ENCODE results near the gene GABRG3. TPM values are rescaled to one million over a fixed set of nuclear protein-coding genes. Genes with fewer than 3 reads are reported as not detected.

The GABRG3 gene
- total RNA-seq, 1 donor from 2014 or later, result 0.08 TPM

GRCh38 chr15:27382361-27383025 is 411.5 kb downstream of the GABRG3 start:
- DNase-seq (ENCODE audit: low read depth), result no peak
- no peak for TF ChIP-seq CTCF (IDR thresholded peaks at IDR 0.05; ENCODE audit: insufficient read depth, low read length, poor library complexity, severe bottlenecking)
- no peaks in the 10 kb centered on the region for H3K27me3 ChIP-seq (ENCODE audit: control insufficient read depth, insufficient read depth, low read length)
- H3K36me3 ChIP-seq (ENCODE audit: control insufficient read depth, insufficient read depth, low read length), result no peaks in the 10 kb centered on the region
- H3K4me3 ChIP-seq (ENCODE audit: low read depth, low read length), result no peak overlapping the region

- no peak for TF ChIP-seq CTCF (IDR thresholded peaks at IDR 0.05; ENCODE audit: insufficient read depth, low read length, poor library complexity, severe bottlenecking)
- Histone ChIP-seq H3K27me3 (ENCODE audit: control insufficient read depth, insufficient read depth, low read length) (no peaks in the 10 kb centered on the region), H3K4me3 (ENCODE audit: low read depth, low read length) (no peak overlapping the region), H3K36me3 (ENCODE audit: control insufficient read depth, insufficient read depth, low read length) (no peaks in the 10 kb centered on the region)
- DNase-seq (ENCODE audit: low read depth), result no peak
Observed at GRCh38 chr15:27383726-27384125, 412.7 kb downstream of the GABRG3 start.

GRCh38 chr15:27392163-27392562 is 421.2 kb downstream of the GABRG3 start:
- no peaks in the 10 kb centered on the region for H3K36me3 ChIP-seq (ENCODE audit: control insufficient read depth, insufficient read depth, low read length)
- H3K4me3 ChIP-seq (ENCODE audit: low read depth, low read length), result no peak overlapping the region
- H3K27me3 ChIP-seq (ENCODE audit: control insufficient read depth, insufficient read depth, low read length), result no peaks in the 10 kb centered on the region
- no peak for DNase-seq (ENCODE audit: low read depth)
- no peak for TF ChIP-seq CTCF (IDR thresholded peaks at IDR 0.05; ENCODE audit: insufficient read depth, low read length, poor library complexity, severe bottlenecking)

GRCh38 chr15:27396521-27396920 is 425.5 kb downstream of the GABRG3 start:
- no peak overlapping the region for H3K4me3 ChIP-seq (ENCODE audit: low read depth, low read length)
- no peak for TF ChIP-seq CTCF (IDR thresholded peaks at IDR 0.05; ENCODE audit: insufficient read depth, low read length, poor library complexity, severe bottlenecking)
- no peaks in the 10 kb centered on the region for H3K27me3 ChIP-seq (ENCODE audit: control insufficient read depth, insufficient read depth, low read length)
- H3K36me3 ChIP-seq (ENCODE audit: control insufficient read depth, insufficient read depth, low read length), result no peaks in the 10 kb centered on the region
- DNase-seq (ENCODE audit: low read depth), result no peak

- DNase-seq (ENCODE audit: low read depth), result no peak
- no peak for TF ChIP-seq CTCF (IDR thresholded peaks at IDR 0.05; ENCODE audit: insufficient read depth, low read length, poor library complexity, severe bottlenecking)
- Histone ChIP-seq H3K4me3 (ENCODE audit: low read depth, low read length) (no peak overlapping the region), H3K27me3 (ENCODE audit: control insufficient read depth, insufficient read depth, low read length) (no peaks in the 10 kb centered on the region), H3K36me3 (ENCODE audit: control insufficient read depth, insufficient read depth, low read length) (no peaks in the 10 kb centered on the region)
Observed at GRCh38 chr15:27396996-27397395, 426.0 kb downstream of the GABRG3 start.

- DNase-seq (ENCODE audit: low read depth), result no peak
- no peak overlapping the region for H3K4me3 ChIP-seq (ENCODE audit: low read depth, low read length)
- no peaks in the 10 kb centered on the region for H3K27me3 ChIP-seq (ENCODE audit: control insufficient read depth, insufficient read depth, low read length)
- TF ChIP-seq CTCF (IDR thresholded peaks at IDR 0.05; ENCODE audit: insufficient read depth, low read length, poor library complexity, severe bottlenecking), result no peak
- no peaks in the 10 kb centered on the region for H3K36me3 ChIP-seq (ENCODE audit: control insufficient read depth, insufficient read depth, low read length)
Observed at GRCh38 chr15:27398631-27399161, 427.7 kb downstream of the GABRG3 start.
